ENCODE results near the gene SRPX2.

The SRPX2 gene

GRCh38 chrX:100659431-100660137 is 15.6 kb downstream of the SRPX2 start:
- no peaks in the 10 kb centered on the region for H3K36me3 ChIP-seq (replicated peaks; ENCODE audit: insufficient read depth, low read length)
- H3K4me1 ChIP-seq (ENCODE audit: low read length): no peaks in the 10 kb centered on the region
- 0 out of 2 replicates have a peak, but pooled peaks cover 6% of the 10 kb centered on the region for H3K27me3 ChIP-seq (replicated peaks; ENCODE audit: insufficient read depth, low read length)
- no peak overlapping the region for H3K4me3 ChIP-seq (ENCODE audit: low read length)
- no peak overlapping the region for H3K4me2 ChIP-seq (ENCODE audit: low read depth, low read length)
- no peak for DNase-seq
- no peak overlapping the region for H3K27ac ChIP-seq (ENCODE audit: low read length)
- H3K9me3 ChIP-seq (replicated peaks; ENCODE audit: insufficient read depth, low read length): no peaks in the 10 kb centered on the region
- no peaks in the 10 kb centered on the region for H3K79me2 ChIP-seq (ENCODE audit: low read length)
- H3F3A ChIP-seq (ENCODE audit: insufficient read depth, low read length): no peaks in the 10 kb centered on the region
- no peaks in the 10 kb centered on the region for H3K9me2 ChIP-seq (replicated peaks; ENCODE audit: insufficient read depth, low read length)
- no peak for TF ChIP-seq CTCF (IDR thresholded peaks at IDR 0.05; ENCODE audit: low read length)
- TF ChIP-seq EZH2phosphoT487 (IDR thresholded peaks at IDR 0.05; ENCODE audit: low read length): no peak
- TF ChIP-seq EZH2 (optimal IDR thresholded peaks at IDR 0.05; ENCODE audit: low read depth, low read length): no peak
- no peak overlapping the region for H3K9ac ChIP-seq (ENCODE audit: low read length)
- H4K20me1 ChIP-seq (ENCODE audit: insufficient read depth, low read length): no peaks in the 10 kb centered on the region
- H2AFZ ChIP-seq (ENCODE audit: low read length): no peak overlapping the region

GRCh38 chrX:100662170-100662569 is 18.2 kb downstream of the SRPX2 start:
- Histone ChIP-seq H3K4me3 (ENCODE audit: low read length) (no peak overlapping the region), H3F3A (ENCODE audit: insufficient read depth, low read length) (no peaks in the 10 kb centered on the region), H3K4me2 (ENCODE audit: low read depth, low read length) (no peak overlapping the region), H4K20me1 (ENCODE audit: insufficient read depth, low read length) (no peaks in the 10 kb centered on the region), H2AFZ (ENCODE audit: low read length) (no peak overlapping the region), H3K36me3 (replicated peaks; ENCODE audit: insufficient read depth, low read length) (no peaks in the 10 kb centered on the region), H3K9me2 (replicated peaks; ENCODE audit: insufficient read depth, low read length) (no peaks in the 10 kb centered on the region), H3K27me3 (replicated peaks; ENCODE audit: insufficient read depth, low read length) (0 out of 2 replicates have a peak, but pooled peaks cover 6% of the 10 kb centered on the region), H3K9ac (ENCODE audit: low read length) (no peak overlapping the region), H3K9me3 (replicated peaks; ENCODE audit: insufficient read depth, low read length) (no peaks in the 10 kb centered on the region), H3K79me2 (ENCODE audit: low read length) (no peaks in the 10 kb centered on the region), H3K27ac (ENCODE audit: low read length) (no peak overlapping the region), H3K4me1 (ENCODE audit: low read length) (no peaks in the 10 kb centered on the region)
- DNase-seq: no peak
- no peak for TF ChIP-seq EZH2 (optimal IDR thresholded peaks at IDR 0.05; ENCODE audit: low read depth, low read length)
- no peak for TF ChIP-seq CTCF (IDR thresholded peaks at IDR 0.05; ENCODE audit: low read length)
- TF ChIP-seq EZH2phosphoT487 (IDR thresholded peaks at IDR 0.05; ENCODE audit: low read length): no peak

GRCh38 chrX:100662796-100663195 is 18.8 kb downstream of the SRPX2 start:
- no peak for TF ChIP-seq CTCF (IDR thresholded peaks at IDR 0.05; ENCODE audit: low read length)
- no peak for TF ChIP-seq EZH2 (optimal IDR thresholded peaks at IDR 0.05; ENCODE audit: low read depth, low read length)
- no peak for TF ChIP-seq EZH2phosphoT487 (IDR thresholded peaks at IDR 0.05; ENCODE audit: low read length)
- H3F3A ChIP-seq (ENCODE audit: insufficient read depth, low read length): no peaks in the 10 kb centered on the region
- DNase-seq: no peak

More at GRCh38 chrX:100662796-100663195, 18.8 kb downstream of the SRPX2 start:
- H3K27ac ChIP-seq (ENCODE audit: low read length): no peak overlapping the region
- no peaks in the 10 kb centered on the region for H3K9me3 ChIP-seq (replicated peaks; ENCODE audit: insufficient read depth, low read length)
- no peak overlapping the region for H3K4me3 ChIP-seq (ENCODE audit: low read length)
- no peaks in the 10 kb centered on the region for H3K4me1 ChIP-seq (ENCODE audit: low read length)
- H3K27me3 ChIP-seq (replicated peaks; ENCODE audit: insufficient read depth, low read length): 0 out of 2 replicates have a peak, but pooled peaks cover 6% of the 10 kb centered on the region
- H3K9me2 ChIP-seq (replicated peaks; ENCODE audit: insufficient read depth, low read length): no peaks in the 10 kb centered on the region
- H4K20me1 ChIP-seq (ENCODE audit: insufficient read depth, low read length): no peaks in the 10 kb centered on the region
- H2AFZ ChIP-seq (ENCODE audit: low read length): no peak overlapping the region
- no peak overlapping the region for H3K4me2 ChIP-seq (ENCODE audit: low read depth, low read length)
- H3K79me2 ChIP-seq (ENCODE audit: low read length): no peaks in the 10 kb centered on the region
- H3K9ac ChIP-seq (ENCODE audit: low read length): no peak overlapping the region
- H3K36me3 ChIP-seq (replicated peaks; ENCODE audit: insufficient read depth, low read length): no peaks in the 10 kb centered on the region
